Hepatocyte (in vitro differentiated cells): ENCODE data around the gene USP19.

Experiments used
- EZH2 ChIP-seq: fragments of 200-600 bp; sonication (generic); IDR thresholded peaks from 2 replicates; pipeline ENCODE4 v1.6.1; 2016; ENCODE audit warnings: antibody characterized with exemption, mild to moderate bottlenecking, borderline replicate concordance
- TF ChIP-seq, protein P1 (sequence below): fragments of 200-600 bp; sonication (generic); IDR thresholded peaks from 2 replicates; pipeline ENCODE4 v1.5.1; 2016; ENCODE audit warnings: antibody characterized with exemption, mild to moderate bottlenecking; ENCODE audit not compliant: poor library complexity

DNA sequence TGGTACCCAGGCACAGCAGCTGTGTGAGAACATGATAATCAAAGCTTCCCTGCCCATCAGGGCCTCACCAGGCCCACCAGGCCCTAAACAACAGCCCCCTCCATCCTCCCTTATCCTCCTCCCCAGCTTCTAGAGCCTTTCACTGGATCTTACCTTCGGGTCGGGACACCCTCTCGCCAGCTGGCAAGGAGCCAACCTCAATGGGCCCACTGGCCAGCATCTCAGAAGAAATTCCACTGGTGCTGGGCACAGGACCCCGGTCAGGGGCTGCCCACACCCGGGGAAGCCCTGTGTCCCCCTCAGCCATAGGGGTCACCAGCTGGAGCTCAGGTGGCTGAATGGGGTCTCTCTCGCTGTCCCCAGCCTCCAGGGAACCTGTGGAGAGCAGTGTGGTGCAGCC, 9.3 kb downstream of the USP19 start:
- TF ChIP-seq, protein P1, sequence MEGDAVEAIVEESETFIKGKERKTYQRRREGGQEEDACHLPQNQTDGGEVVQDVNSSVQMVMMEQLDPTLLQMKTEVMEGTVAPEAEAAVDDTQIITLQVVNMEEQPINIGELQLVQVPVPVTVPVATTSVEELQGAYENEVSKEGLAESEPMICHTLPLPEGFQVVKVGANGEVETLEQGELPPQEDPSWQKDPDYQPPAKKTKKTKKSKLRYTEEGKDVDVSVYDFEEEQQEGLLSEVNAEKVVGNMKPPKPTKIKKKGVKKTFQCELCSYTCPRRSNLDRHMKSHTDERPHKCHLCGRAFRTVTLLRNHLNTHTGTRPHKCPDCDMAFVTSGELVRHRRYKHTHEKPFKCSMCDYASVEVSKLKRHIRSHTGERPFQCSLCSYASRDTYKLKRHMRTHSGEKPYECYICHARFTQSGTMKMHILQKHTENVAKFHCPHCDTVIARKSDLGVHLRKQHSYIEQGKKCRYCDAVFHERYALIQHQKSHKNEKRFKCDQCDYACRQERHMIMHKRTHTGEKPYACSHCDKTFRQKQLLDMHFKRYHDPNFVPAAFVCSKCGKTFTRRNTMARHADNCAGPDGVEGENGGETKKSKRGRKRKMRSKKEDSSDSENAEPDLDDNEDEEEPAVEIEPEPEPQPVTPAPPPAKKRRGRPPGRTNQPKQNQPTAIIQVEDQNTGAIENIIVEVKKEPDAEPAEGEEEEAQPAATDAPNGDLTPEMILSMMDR = no peak
- no peak for TF ChIP-seq EZH2
